IMR-90 (cell line): ENCODE data around the gene CORO7. TPM values are rescaled to one million over a fixed set of nuclear protein-coding genes. Genes with fewer than 3 reads are reported as not detected.

Experiments
- ATAC-seq: fragments of 200-7000 bp; cut with Tn5 transposase; 2 replicates; pipeline ENCODE4 v1.9.1; 2020; ENCODE audit warnings: low read depth, mild to moderate bottlenecking, moderate library complexity
- BruUV-seq: library from RNA; stranded (reverse); fragments of 400-500 nt; replicated peaks from 2 replicates; lab custom pipeline; 2021; lab: Mats Ljungman, UMichigan
- CTCF ChIA-PET: fragments of 300-600 bp; formaldehyde crosslinking; extraction: SDS; loops from one replicate; lab custom pipeline; 2021; ENCODE audit warnings: antibody characterized with exemption; lab: Yijun Ruan, JAX
- POLR2A ChIA-PET: fragments of 300-600 bp; sonication (Branson Sonifier 250); formaldehyde crosslinking; loops from one replicate; lab custom pipeline; 2022; ENCODE audit warnings: antibody characterized with exemption; ENCODE audit not compliant: unreplicated experiment; lab: Charles Lee
- DNase-seq: peaks from one replicate; pipeline ENCODE4 v3.0.0; 2013
- H2AFZ ChIP-seq: replicated peaks from 2 replicates; pipeline ENCODE3; 2013; ENCODE audit warnings: low read length, mild to moderate bottlenecking; ENCODE audit not compliant: poor library complexity
- H2AK5ac ChIP-seq: 2 replicates; pipeline ENCODE4 v1.6.1; 2013; ENCODE audit warnings: low read depth, low read length, inconsistent platforms
- H2AK9ac ChIP-seq: replicated peaks from 2 replicates; pipeline ENCODE3; 2013; ENCODE audit warnings: mild to moderate bottlenecking, low read depth, low read length, moderate library complexity; ENCODE audit not compliant: poor library complexity
- H2BK120ac ChIP-seq: 2 replicates; pipeline ENCODE4 v1.6.1; 2013; ENCODE audit warnings: low read depth, low read length, inconsistent platforms
- H2BK15ac ChIP-seq: 3 replicates; pipeline ENCODE4 v1.6.1; 2013; ENCODE audit warnings: low read depth, low read length, inconsistent platforms
- H2BK20ac ChIP-seq: 2 replicates; pipeline ENCODE4 v1.6.1; 2013; ENCODE audit warnings: low read depth, mild to moderate bottlenecking, inconsistent platforms, low read length, moderate library complexity
- H2BK5ac ChIP-seq: 2 replicates; pipeline ENCODE4 v1.6.1; 2013; ENCODE audit warnings: mild to moderate bottlenecking, low read depth, low read length, inconsistent platforms; ENCODE audit not compliant: poor library complexity, severe bottlenecking
- H3K14ac ChIP-seq: replicated peaks from 2 replicates; pipeline ENCODE4 v1.6.1; 2013; ENCODE audit warnings: low read depth, low read length, inconsistent platforms
- H3K18ac ChIP-seq: 2 replicates; pipeline ENCODE4 v1.6.1; 2013; ENCODE audit warnings: low read depth, low read length, control low read depth
- H3K23ac ChIP-seq: 2 replicates; pipeline ENCODE4 v1.6.1; 2013; ENCODE audit warnings: low read depth, low read length, inconsistent platforms
- H3K27ac ChIP-seq: 2 replicates; pipeline ENCODE4 v1.5.1; 2013; ENCODE audit warnings: mild to moderate bottlenecking, control low read depth, low read length; ENCODE audit not compliant: insufficient read depth
- H3K27me3 ChIP-seq: 2 replicates; pipeline ENCODE4 v1.6.1; 2013; ENCODE audit warnings: low read length; ENCODE audit not compliant: control insufficient read depth, insufficient read depth
- H3K36me3 ChIP-seq: 2 replicates; pipeline ENCODE4 v1.6.1; 2013; ENCODE audit warnings: low read length, mixed read lengths; ENCODE audit not compliant: control insufficient read depth, insufficient read depth
- H3K4ac ChIP-seq: 2 replicates; pipeline ENCODE4 v1.6.1; 2013; ENCODE audit warnings: low read depth, low read length, inconsistent platforms
- H3K4me1 ChIP-seq: 2 replicates; pipeline ENCODE4 v1.6.1; 2013; ENCODE audit warnings: low read length, mixed read lengths; ENCODE audit not compliant: control insufficient read depth, insufficient read depth
- H3K4me2 ChIP-seq: 2 replicates; pipeline ENCODE4 v1.6.1; 2013; ENCODE audit warnings: low read depth, mild to moderate bottlenecking, control low read depth, low read length, moderate library complexity
- H3K4me3 ChIP-seq: 2 replicates; pipeline ENCODE4 v1.5.1; 2013; ENCODE audit warnings: low read depth, mild to moderate bottlenecking, control low read depth, low read length, moderate library complexity; ENCODE audit not compliant: insufficient read depth
- H3K56ac ChIP-seq: 2 replicates; pipeline ENCODE4 v1.6.1; 2013; ENCODE audit warnings: low read length, inconsistent platforms; ENCODE audit not compliant: insufficient read depth; ENCODE audit errors: extremely low read depth
- H3K79me1 ChIP-seq, 2 experiments: 2 replicates each; pipeline ENCODE4 v1.6.1; 2013; ENCODE audit warnings: low read length in 2 of 2, inconsistent platforms in 1 of 2, low read depth in 1 of 2
- H3K9ac ChIP-seq: 2 replicates; pipeline ENCODE4 v1.6.1; 2013; ENCODE audit warnings: low read depth, low read length, control low read depth
- H3K9me1 ChIP-seq: 2 replicates; pipeline ENCODE4 v1.6.1; 2013; ENCODE audit warnings: low read length, inconsistent platforms; ENCODE audit not compliant: insufficient read depth
- H3K9me3 ChIP-seq: 2 replicates; pipeline ENCODE4 v1.6.1; 2013; ENCODE audit warnings: low read length; ENCODE audit not compliant: control insufficient read depth, insufficient read depth
- H4K20me1 ChIP-seq: 2 replicates; pipeline ENCODE4 v1.6.1; 2013; ENCODE audit warnings: low read length, inconsistent platforms; ENCODE audit not compliant: insufficient read depth
- H4K5ac ChIP-seq: 2 replicates; pipeline ENCODE4 v1.6.1; 2013; ENCODE audit warnings: mild to moderate bottlenecking, low read depth, low read length, control low read depth
- H4K8ac ChIP-seq, 2 experiments: 2 replicates each; pipeline ENCODE4 v1.6.1; 2013; ENCODE audit warnings: low read depth in 2 of 2, low read length in 2 of 2, control low read depth in 1 of 2, inconsistent platforms in 1 of 2
- H4K91ac ChIP-seq: 2 replicates; pipeline ENCODE4 v1.6.1; 2013; ENCODE audit warnings: low read depth, low read length, inconsistent platforms; ENCODE audit not compliant: insufficient read depth
- CHD1 ChIP-seq: IDR thresholded peaks from 2 replicates; pipeline ENCODE4 v1.6.1; 2012; ENCODE audit warnings: low read depth, low read length, improper control_type of control experiment
- FOS ChIP-seq: fragments of 150-350 bp; IDR thresholded peaks from 2 replicates; pipeline ENCODE4 v1.6.1; 2016; ENCODE audit warnings: low read depth, low read length
- MAFK ChIP-seq: IDR thresholded peaks from 2 replicates; pipeline ENCODE4 v1.6.1; 2012; ENCODE audit warnings: low read depth, low read length, improper control_type of control experiment
- MAZ ChIP-seq: IDR thresholded peaks from 2 replicates; pipeline ENCODE4 v1.6.1; 2012; ENCODE audit warnings: low read depth, mild to moderate bottlenecking, low read length, improper control_type of control experiment, moderate library complexity, borderline replicate concordance
- POLR2A ChIP-seq: IDR thresholded peaks from 2 replicates; pipeline ENCODE4 v1.6.1; 2012; ENCODE audit warnings: mild to moderate bottlenecking, low read depth, low read length
- RAD21 ChIP-seq: IDR thresholded peaks from 2 replicates; pipeline ENCODE4 v1.6.1; 2012; ENCODE audit warnings: low read length, improper control_type of control experiment
- RCOR1 ChIP-seq: IDR thresholded peaks from 2 replicates; pipeline ENCODE4 v1.6.1; 2012; ENCODE audit warnings: mild to moderate bottlenecking, low read length, improper control_type of control experiment; ENCODE audit not compliant: insufficient replicate concordance
- WGBS, 2 experiments: methylation state at CpG; one replicate each; pipeline versions ENCODE4 v1.1.5 to v1.1.7; 2013; ENCODE audit warnings: missing lambda C conversion rate in 2 of 2; ENCODE audit not compliant: insufficient read length in 1 of 2; ENCODE audit errors: extremely low coverage in 2 of 2; 5-methylcytosine and 5-hydroxymethylcytosine counted together
- dilution Hi-C: fragments of 300-500 bp; cut with HindIII; formaldehyde crosslinking; loops from one replicate; pipeline ENCODE4 v1.14.3; 2018; ENCODE audit warnings: low sequenced_read_pairs; ENCODE audit not compliant: unreplicated experiment
- in situ Hi-C: fragments of 300-500 bp; cut with MboI; formaldehyde crosslinking; loops from 3 replicates; pipeline ENCODE4 v1.14.3; 2019; ENCODE audit warnings: low sequenced_read_pairs, inconsistent platforms, mixed read lengths
- intact Hi-C: fragments of 100-400 bp; cut with micrococcal nuclease; formaldehyde crosslinking; loops from 2 replicates; pipeline ENCODE4 v1.10.0; 2022
- polyA plus RNA-seq, 3 experiments: library from polyadenylated mRNA; depleted of rRNA; stranded (reverse); fragments of >200 nt; gene quantifications; 2 replicates each; pipeline ENCODE4 v1.2.3, GENCODE V29; 2012; ENCODE audit warnings: low replicate concordance in 1 of 3
- total RNA-seq: library from RNA; depleted of rRNA; stranded (reverse); fragments of >200 nt; gene quantifications from 2 replicates; pipeline ENCODE4 v1.2.3, GENCODE V29; 2012

Gene CORO7
- total and polyA plus RNA-seq, 2 of the 4 experiments (the other 2 are of a cell fraction) = 6.3 to 26.7 TPM

DNA sequence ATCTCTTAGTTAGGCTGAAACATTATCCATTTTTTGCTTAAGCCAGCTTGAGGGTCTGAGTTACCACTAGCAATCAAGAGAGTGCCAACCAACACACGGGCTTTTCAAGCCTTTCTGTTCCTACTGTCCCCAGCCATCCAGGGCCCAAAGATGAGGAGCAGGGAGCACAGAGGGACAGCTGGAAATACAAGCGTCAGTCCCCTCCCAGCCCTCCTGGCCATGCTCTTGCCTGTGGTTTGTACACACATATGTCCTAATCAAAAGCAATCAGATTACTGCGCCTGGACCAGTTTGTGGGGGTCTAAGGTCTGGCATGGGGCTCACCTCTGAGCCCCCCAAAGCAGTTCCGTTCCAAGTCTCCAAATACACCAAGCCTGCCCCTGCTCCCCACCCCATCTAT, 3.5 kb downstream of the CORO7 start:
- Histone ChIP-seq H2AK9ac (no peak overlapping the region), H3K56ac (no peak overlapping the region), H3K9me1 (peaks cover 25% of the 10 kb centered on the region), H4K8ac (no peak overlapping the region), H3K27ac (no peak overlapping the region), H2AK5ac (no peak overlapping the region), H3K14ac (no peak overlapping the region), H3K27me3 (no peaks in the 10 kb centered on the region), H4K5ac (no peak overlapping the region), H3K36me3 (peaks cover 8% of the 10 kb centered on the region), H3K4me2 (no peak overlapping the region), H3K4ac (no peak overlapping the region), H3K4me1 (peaks cover 34% of the 10 kb centered on the region), H3K23ac (no peak overlapping the region), H3K9ac (no peak overlapping the region), H3K4me3 (no peak overlapping the region), H4K91ac (no peak overlapping the region), H2BK120ac (no peak overlapping the region), H4K20me1 (peaks cover 66% of the 10 kb centered on the region), H3K18ac (no peak overlapping the region), H2AFZ (no peak overlapping the region), H2BK20ac (no peak overlapping the region), H3K79me1 (peaks cover 26 to 71% of the 10 kb centered on the region in 2 experiments), H2BK5ac (no peak overlapping the region), H3K9me3 (no peaks in the 10 kb centered on the region), H2BK15ac (no peak overlapping the region)
- TF ChIP-seq RCOR1 = no peak
- TF ChIP-seq CHD1 = no peak
- no peak for TF ChIP-seq POLR2A
- no peak for TF ChIP-seq RAD21
- TF ChIP-seq FOS = no peak
- TF ChIP-seq MAZ = no peak
- TF ChIP-seq MAFK = no peak
- intact Hi-C loops (loop anchor here (10.0 kb wide), 1 partner anchor 132 kb away; no protein-coding TSS in a partner anchor), in situ Hi-C loops (no loop called here), dilution Hi-C loops (no loop called here)
- CTCF ChIA-PET = no interaction called here
- POLR2A ChIA-PET = no interaction called here
- BruUV-seq = no TSS peak
- no CpG with 5 or more reads among the region's 4 CpGs for WGBS, 2 experiments
- ATAC-seq (no peak), DNase-seq (no peak)
